Prostate gland (tissue), 2 donors: ENCODE results near the gene FGF6. TPM values are rescaled to one million over a fixed set of nuclear protein-coding genes. Genes with fewer than 3 reads are reported as not detected.

Experiments
- DNase-seq: peaks from one replicate; pipeline ENCODE4 v3.0.0-alpha.2; 2019; ENCODE audit warnings: low spot score
- H3K27ac ChIP-seq, 2 donors: fragments of 200-600 bp; sonication (generic); 2 replicates each; pipeline ENCODE4 v1.5.1; 2017 to 2019
- H3K27me3 ChIP-seq: fragments of 200-600 bp; sonication (generic); replicated peaks from 2 replicates; pipeline ENCODE4 v1.5.1; 2019; ENCODE audit not compliant: insufficient read depth
- H3K36me3 ChIP-seq, 2 donors: fragments of 200-600 bp; sonication (generic); 1 replicate in 1 of 2; 2 replicates in 1 of 2; pipeline versions ENCODE4 v1.5.1 to v1.8.1; 2017 to 2019
- H3K4me1 ChIP-seq: fragments of 200-600 bp; sonication (generic); replicated peaks from 2 replicates; pipeline ENCODE4 v1.5.1; 2019
- H3K4me3 ChIP-seq, 2 donors: fragments of 200-600 bp; sonication (generic); 2 replicates each; pipeline ENCODE4 v1.5.1; 2017 to 2019
- H3K9me3 ChIP-seq: fragments of 200-600 bp; sonication (generic); 2 replicates; pipeline ENCODE4 v1.5.1; 2017
- CTCF ChIP-seq, 4 experiments: fragments of 200-600 bp in 2 of 4; fragments of 450-650 bp in 2 of 4; sonication (generic) in 2 of 4; IDR thresholded peaks; 1 replicate in 3 of 4; 2 replicates in 1 of 4; pipeline ENCODE4 v1.5.1; 2016 to 2019; ENCODE audit warnings: antibody characterized with exemption in 4 of 4, mild to moderate bottlenecking in 2 of 4, moderate library complexity in 2 of 4
- POLR2A ChIP-seq: fragments of 450-650 bp; IDR thresholded peaks from one replicate; pipeline ENCODE4 v1.6.1; 2016; ENCODE audit warnings: antibody characterized with exemption, mild to moderate bottlenecking
- POLR2AphosphoS5 ChIP-seq: sonication (generic); formaldehyde crosslinking; IDR thresholded peaks from one replicate; pipeline ENCODE4 v1.6.1; 2017; ENCODE audit warnings: antibody characterized with exemption
- WGBS: methylation state at CpG from one replicate; pipeline ENCODE4 v1.1.5; 2018; 5-methylcytosine and 5-hydroxymethylcytosine counted together
- intact Hi-C: fragments of 100-400 bp; cut with DNase I; formaldehyde crosslinking; loops from one replicate; pipeline ENCODE4 v1.14.2; 2022
- total RNA-seq, 2 donors: library from RNA; depleted of rRNA; stranded (reverse); fragments of >200 nt; gene quantifications; one replicate each; pipeline ENCODE4 v1.1.0, GENCODE V29; 2016

The FGF6 gene
- total RNA-seq, 2 donors from 2014 or later = not detected

- Histone ChIP-seq H3K4me1 (no peaks in the 10 kb centered on the region), H3K27me3 (no peaks in the 10 kb centered on the region), H3K27ac (no peak overlapping the region), H3K36me3 (no peaks in the 10 kb centered on the region), H3K4me3 (no peak overlapping the region), H3K9me3 (no peaks in the 10 kb centered on the region)
- intact Hi-C loops = no loop called here
- WGBS = 52% methylated on average over 4 of the region's 4 CpGs
- TF ChIP-seq CTCF (IDR thresholded peaks at IDR 0.05) = no peak
- no peak for TF ChIP-seq POLR2A
- no peak for TF ChIP-seq POLR2AphosphoS5
- no peak for DNase-seq
Measured at GRCh38 chr12:4486049-4486699, 40.6 kb upstream of the FGF6 start.

DNA sequence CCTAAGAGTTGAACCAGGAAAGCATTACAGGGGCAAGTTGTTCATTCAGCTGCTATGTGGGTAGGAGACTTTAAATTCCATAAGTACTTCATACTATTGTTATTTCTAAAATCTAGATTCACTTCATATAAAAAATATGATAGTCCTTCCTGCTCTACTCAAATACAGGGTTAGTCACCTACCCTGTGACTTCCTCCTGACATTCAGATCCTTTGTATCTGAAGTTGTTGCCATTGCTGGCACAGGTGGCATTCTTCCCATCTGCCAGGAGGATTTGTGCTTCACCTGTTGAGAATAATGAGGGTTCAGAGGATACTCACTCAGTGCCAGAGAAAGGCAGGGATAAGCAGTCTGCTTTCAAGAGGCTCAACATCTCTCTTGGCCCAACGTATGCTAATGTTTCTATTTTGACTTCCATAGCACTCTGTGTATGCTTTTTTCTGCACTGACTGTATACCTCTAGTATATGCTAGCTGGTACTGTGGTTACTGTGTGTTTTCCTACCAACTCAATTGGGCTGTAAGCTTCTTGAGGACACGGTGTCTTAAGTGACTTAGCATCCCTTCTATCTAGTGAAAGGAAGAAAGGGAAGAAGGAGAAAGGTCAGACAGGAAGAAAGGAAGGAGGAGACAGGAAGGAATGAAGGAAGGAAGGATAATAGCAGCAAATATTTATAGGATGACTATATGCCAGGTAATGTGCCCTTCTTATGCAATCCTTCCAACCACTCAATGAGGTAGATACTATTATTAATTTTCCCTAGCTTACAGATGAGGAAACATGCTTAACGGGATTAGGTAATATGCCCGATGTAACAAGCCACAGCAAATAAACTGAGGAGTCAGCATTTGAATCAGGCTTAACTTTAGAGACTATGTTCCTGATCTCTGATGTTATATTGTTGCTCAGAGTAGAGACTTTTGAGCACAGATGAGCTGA, 38.5 kb upstream of the FGF6 start:
- no peak for DNase-seq
- no peak overlapping the region for H3K4me3 ChIP-seq
- no peaks in the 10 kb centered on the region for H3K9me3 ChIP-seq
- H3K27me3 ChIP-seq = no peaks in the 10 kb centered on the region
- no peak for TF ChIP-seq CTCF (IDR thresholded peaks at IDR 0.05)
- no peak for TF ChIP-seq POLR2A
- no peak for TF ChIP-seq POLR2AphosphoS5
- WGBS = 83% methylated on average over 4 of the region's 4 CpGs
- no peaks in the 10 kb centered on the region for H3K36me3 ChIP-seq
- intact Hi-C loops = no loop called here
- H3K27ac ChIP-seq = no peak overlapping the region
- H3K4me1 ChIP-seq = no peaks in the 10 kb centered on the region

GRCh38 chr12:4482936-4483335, 37.3 kb upstream of the FGF6 start:
- Histone ChIP-seq H3K36me3 (no peaks in the 10 kb centered on the region), H3K27me3 (no peaks in the 10 kb centered on the region), H3K27ac (no peak overlapping the region), H3K9me3 (no peaks in the 10 kb centered on the region), H3K4me3 (no peak overlapping the region), H3K4me1 (no peaks in the 10 kb centered on the region)
- intact Hi-C loops = no loop called here
- WGBS = 70% methylated on average over 7 of the region's 7 CpGs
- TF ChIP-seq POLR2A (no peak), CTCF (IDR thresholded peaks at IDR 0.05) (no peak), POLR2AphosphoS5 (no peak)
- no peak for DNase-seq

DNA sequence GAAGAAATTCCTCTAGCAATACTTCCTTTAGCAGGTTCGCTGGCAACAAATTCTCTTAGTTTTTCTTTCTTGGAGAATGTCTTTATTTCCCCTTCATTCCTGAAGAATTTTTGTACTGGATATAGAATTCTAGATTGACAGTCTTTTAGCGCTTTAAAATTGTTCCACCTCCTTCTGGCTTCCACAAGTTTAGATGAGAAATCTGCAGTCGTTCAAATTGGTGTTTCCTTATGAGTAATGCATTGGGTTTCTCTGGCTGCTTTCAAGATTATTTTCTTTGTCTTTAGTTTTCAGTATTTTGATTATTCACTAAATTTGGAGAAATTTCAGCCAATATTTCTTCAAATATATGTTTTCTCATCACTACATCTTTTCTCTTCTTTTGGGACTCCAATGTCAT, 33.3 kb upstream of the FGF6 start:
- WGBS = 95% methylated on average over 3 of the region's 3 CpGs
- Histone ChIP-seq H3K4me3 (no peak overlapping the region), H3K36me3 (no peaks in the 10 kb centered on the region), H3K4me1 (no peaks in the 10 kb centered on the region), H3K27me3 (no peaks in the 10 kb centered on the region), H3K9me3 (no peaks in the 10 kb centered on the region), H3K27ac (no peak overlapping the region)
- TF ChIP-seq CTCF (IDR thresholded peaks at IDR 0.05) (no peak), POLR2A (no peak), POLR2AphosphoS5 (no peak)
- no peak for DNase-seq
- intact Hi-C loops = no loop called here
